Measurements from ENCODE around the gene ABCC1.
A peak's percentile ranks its signal among the peaks of the same experiment; 100 is the strongest.

ABCC1 gene

DNA sequence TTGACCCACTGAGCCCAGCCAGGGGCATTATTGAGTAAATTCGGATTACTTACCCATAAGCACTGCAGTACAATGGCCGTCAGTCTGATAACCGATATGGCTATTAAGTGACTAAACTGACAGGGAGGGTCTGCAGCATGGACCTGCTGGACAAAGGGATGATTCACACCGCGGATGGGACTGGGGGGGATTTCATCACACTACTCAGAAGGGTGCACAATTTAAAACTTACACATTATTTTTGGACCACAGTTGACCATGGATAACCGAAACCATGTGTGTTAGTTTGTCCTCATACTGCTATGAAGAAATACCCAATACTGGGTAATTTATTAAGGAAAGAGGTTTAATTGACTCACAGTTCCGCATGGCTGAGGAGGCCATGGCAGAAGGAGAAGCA, 167.4 kb downstream of the ABCC1 start:
- DNase-seq: no peak

DNA sequence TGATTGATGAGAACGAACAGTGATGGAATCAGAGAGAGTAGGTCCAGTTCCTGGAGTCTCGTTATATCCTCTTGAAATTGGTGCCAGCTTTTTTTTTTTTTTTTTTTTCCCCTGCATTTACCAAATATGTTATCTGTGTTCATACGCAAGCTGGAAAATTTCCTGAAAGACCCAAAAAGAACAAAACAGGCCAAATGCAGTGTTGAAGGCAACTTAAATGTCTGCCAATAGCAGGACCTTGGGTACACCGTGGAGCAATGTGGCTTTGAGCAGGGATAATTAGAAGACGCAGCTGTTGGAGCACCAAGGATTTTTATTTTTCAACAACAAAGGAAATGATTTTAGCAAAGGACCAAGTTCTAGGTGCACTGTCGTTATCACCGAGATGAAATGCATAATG, 168.9 kb downstream of the ABCC1 start:
- DNase-seq: no peak

DNA sequence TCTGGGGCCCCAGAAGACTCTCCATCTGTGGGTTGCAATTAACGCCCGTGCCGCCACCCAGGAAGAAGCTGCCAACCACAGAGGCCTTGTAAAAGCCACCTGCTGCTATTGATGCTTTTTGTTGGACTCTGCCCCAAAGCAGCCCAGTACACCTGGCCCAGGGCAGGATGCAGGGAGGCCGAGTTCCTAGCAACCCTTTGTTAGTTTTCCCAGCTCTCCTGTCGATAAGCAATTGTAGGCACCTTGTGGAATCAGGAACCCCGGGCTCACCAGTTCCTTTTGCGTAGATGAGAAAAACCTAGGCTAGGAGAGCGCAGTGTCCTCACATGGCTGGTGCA, 170.6 kb downstream of the ABCC1 start:
- no peak for DNase-seq

DNA sequence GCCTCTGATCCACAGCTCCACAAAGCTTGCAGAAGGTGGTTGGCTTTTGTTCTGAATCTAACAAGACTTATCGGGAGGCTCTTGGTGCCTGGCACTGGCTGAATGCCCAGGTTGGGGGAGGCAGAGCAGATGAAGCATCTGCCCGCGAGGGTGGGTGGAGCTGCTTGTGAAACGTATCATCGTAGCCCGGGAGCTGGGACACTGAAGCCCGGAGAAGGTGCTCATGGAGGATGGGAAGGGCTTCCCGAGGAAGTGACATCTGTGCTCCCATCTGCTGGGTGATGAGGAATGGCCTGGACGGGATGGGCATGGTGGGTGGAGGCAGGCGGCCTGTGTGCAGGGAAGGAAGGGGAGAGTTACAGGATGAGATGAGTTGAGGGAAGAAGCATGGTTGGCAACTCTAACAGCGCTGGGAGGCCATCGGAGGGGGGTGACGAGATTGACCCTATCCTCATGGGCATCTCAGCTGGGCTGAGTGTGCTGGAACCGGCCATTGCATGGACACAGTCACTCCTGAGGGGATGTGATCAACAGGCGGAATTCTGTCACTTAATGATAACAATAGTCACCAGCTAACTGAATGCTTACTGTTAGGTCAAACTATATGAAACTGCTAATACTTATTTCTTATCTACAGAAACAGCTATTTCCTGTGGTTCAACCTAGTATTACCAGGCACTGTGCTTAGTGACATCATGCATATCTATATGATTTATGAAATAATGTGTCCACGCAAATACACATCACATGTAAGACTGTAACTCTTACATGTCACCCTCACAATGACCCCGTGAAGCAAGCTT, 171.2 kb downstream of the ABCC1 start:
- peak; percentile 67 for DNase-seq

DNA sequence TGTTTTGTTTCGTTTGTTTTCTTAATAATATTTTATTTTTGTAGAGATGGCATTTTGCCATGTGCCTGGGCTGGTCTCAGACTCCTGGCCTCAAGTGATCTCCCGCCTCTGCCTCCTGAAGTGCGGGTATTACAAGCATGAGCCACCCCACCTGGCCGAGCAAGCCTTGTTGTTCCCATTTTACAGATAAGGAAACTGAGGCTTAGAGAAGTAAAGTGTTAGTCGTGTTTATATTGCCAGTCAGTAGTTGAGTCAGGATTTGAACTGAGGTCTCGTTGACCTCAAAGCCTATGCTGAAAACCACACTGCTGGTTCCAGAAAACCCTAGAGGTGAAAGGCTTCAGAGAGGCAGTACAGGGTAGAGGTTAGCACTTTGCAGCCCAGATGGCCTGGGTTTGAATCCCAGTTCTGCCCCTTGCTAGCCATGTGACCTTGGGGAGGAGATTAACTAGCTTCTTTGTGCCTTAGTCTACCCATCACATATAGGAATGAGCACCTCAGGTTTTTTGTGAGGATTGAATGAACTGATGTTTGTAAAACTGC, 171.8 kb downstream of the ABCC1 start:
- DNase-seq: no peak

DNA sequence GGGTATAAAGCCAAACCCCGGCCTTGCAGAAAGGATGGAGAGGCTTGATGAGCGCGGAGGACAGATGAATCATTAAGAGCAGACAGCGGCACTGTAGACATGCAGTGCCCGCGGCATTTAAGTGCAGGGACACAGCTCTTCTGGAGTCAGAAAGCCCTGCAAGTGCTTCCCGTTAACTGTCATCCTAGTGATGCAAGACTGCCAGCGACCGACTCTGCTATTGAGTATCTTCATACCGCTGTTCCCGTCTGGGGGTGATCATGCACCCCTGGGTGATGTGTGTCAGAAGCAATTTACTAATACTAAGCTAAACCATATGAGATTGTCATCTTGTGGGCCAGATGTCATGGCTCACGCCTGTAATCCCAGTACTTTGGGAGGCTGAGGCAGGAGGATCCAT, 172.8 kb downstream of the ABCC1 start:
- no peak for DNase-seq

DNA sequence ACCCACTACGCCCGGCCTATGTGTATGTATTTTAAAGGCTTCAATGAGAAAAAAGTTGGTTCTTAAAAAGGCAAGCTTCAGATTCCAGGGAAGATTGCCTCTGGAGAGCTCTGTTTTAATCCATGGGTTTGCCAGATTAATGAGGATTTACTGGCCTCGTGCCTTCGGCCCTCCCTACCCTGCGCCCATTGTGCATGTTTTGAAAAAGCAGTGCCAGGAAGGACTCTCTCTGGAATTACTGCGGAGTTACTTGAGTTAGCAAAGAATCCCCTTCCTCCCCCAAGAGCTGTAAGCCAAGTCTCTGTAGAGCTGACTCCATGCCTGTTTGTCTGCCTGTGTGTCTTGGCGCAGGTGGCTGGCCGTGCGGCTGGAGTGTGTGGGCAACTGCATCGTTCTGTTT, 175.0 kb downstream of the ABCC1 start:
- DNase-seq: no peak

DNA sequence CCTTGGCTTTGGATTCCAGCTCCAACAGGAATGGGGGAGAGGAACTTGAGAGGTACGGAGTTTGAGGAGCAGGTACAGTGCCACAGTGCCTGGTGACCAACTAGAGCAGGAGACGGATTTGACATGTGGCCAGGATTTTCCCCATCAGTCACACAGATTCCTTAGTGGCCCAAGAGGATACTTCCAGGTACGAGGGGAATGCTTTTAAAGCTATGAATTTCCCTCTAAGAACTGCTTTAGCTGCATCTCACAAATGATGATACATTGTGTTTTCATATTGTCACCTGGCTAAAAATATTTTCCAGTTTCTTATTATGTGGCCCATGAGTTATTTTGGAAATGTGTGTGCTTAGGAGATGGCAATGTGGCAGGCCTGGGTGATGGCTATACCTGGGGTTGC, 175.6 kb downstream of the ABCC1 start:
- DNase-seq: no peak

DNA sequence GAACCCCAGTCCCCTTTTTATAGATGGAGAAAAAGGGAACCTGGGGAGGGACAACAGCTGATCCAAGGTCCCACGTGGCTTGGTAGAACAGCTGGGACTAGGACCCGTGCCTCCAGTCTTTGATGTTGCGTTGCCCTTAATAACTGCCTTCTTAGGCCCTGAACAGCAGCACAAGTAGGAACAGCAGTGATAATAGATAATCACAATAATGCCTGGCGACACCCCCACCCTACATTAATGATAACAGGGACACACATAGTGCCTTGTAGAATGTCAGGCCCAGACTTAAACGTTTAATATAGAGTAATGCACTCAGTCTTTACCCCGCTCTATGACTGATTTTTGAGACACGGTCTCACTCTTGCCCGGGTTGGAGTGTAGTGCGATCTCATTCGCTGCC, 177.5 kb downstream of the ABCC1 start:
- no peak for DNase-seq

DNA sequence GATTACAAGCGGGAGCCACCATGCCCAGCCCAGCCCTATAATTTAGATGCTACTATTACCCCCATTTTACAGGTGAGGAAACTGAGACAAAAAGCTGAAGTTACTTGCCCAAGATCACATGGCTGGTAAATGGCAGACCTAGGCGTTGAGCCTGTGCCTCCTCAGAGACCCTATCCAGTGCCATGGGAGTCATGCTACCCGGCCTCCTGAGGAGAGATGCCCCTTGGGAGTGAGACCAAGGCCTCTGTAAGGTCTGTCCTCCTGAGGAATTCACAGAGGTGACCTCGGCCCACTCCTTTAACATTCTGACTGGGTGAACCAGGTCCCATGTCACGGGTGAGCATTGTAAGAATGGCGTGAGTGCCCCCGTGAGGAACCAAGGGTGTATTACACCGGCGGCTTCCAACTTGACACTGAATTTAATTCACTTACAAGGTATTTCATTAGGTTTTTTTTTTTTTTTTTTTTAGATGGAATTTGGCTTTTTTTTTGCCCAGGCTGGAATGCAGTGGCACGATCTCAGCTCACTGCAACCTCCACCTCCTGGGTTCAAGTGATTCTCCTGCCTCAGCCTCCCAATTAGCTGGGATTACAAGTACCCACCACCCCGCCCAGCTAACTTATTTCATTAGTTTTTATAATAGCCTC, 178.2 kb downstream of the ABCC1 start:
- DNase-seq: peak; percentile 57

DNA sequence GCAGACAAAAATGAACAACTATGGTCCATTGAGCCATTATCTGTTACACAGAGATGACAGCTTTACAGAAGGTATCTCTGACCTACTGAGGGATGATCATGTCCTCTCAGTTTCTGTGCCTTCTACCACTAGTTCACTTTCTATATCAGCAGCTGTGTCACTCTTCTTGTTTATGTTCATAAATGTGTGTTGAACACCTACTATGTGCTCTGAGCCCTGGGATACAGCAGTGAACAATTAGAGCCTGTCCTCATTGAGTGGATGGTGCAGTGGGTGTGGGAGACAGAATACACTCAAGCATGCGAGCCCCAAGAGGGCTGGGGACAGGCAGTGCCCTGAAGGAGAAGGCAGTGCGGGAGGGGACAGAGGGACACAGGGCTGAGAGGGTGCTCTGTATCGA, 181.8 kb downstream of the ABCC1 start:
- no peak for DNase-seq

DNA sequence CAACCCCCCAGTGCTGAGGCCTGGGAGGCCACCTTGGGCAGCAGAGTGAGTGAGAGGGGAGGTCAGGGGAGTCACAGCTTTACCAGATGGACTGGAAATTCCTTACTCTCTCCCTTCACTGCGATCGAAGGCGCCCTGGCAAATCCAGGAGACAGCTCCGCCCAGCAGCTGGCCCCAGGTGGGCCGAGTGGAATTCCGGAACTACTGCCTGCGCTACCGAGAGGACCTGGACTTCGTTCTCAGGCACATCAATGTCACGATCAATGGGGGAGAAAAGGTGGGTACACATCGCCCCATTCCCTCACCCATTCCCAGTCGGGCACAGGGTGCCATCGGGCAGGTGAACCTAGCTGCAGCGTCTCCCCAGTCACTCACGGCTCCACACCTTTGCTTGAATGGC, 182.2 kb downstream of the ABCC1 start:
- no peak for DNase-seq

DNA sequence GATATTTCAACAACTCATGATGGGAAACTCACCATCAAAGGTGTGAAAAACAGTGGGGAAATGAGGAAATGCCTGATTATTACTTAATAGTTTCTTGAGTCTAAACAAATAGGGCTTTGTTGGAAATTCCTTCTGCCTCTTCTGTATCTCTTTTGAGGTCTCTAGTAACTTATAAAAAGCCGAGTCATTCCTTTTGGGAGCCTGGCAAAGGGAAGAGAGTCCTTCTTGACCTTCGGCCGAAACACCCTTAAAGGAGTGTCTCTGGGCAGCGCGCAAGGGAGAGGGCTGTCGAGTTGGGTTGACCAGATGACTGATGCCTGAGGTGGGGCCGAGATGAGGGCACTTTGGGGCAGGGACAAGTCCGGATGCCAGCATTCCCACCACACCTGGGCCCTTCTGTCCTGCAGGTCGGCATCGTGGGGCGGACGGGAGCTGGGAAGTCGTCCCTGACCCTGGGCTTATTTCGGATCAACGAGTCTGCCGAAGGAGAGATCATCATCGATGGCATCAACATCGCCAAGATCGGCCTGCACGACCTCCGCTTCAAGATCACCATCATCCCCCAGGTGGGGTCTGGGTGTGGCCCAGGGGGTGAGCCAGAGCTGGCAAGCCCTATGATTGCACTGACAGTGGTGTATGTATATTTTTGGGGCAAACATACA, 184.7 kb downstream of the ABCC1 start:
- DNase-seq: no peak

DNA sequence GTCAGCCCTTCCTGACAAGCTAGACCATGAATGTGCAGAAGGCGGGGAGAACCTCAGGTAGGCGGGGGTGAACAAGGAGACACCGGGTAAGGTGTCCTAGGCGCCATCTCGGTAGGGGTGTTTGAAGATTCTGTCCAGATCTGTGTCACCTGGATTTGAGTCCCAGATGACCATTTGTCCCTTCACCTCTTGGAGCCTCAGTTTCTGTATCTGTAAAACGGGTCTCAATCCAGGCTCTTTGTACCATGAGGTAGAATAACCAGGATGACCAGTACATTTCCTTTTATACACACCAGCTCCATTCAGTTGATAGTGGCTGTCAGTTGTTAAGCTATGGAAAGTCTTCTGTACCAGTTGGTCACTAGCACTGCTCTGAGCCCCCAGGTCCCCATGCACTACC, 187.2 kb downstream of the ABCC1 start:
- DNase-seq: no peak

DNA sequence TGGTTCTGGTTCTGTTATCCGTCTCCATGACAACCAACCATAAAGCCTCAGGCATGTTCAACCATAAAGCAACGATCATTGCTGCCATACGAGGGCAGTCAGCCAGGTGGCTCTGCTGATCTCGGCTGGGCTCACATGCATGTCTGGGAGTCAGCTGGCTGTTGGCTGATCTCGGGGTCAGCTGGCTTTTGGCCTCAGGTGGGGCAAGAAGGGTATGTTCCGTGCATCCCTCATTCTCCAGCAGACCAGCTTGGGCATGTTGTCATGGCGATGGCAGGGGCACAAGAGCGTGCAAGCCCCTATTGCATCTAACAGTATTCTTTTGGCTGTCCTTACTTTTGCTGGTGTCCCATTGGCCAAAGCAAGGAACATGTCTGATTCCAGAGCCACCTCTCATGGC, 187.7 kb downstream of the ABCC1 start:
- DNase-seq: no peak

DNA sequence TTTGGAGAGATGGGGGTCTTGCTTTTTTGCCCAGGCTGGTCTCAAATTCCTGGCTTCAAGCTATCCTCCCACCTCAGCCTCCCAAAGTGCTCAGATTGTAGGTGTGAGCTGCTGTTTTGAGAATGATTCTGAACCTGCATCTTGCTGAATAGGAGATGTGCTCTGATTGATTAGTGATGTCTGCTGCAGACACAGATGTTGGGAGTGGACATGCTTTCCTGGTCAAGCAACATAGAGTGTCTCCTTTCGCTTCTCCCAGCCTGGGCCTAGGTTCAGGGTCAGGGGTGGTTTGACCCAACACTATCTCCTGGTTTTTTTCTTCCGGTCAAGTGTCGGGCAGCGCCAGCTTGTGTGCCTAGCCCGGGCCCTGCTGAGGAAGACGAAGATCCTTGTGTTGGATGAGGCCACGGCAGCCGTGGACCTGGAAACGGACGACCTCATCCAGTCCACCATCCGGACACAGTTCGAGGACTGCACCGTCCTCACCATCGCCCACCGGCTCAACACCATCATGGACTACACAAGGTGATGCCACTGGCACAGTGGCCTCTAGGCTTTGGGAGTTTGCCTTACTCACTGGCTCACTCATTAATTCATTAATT, 188.7 kb downstream of the ABCC1 start:
- DNase-seq: no peak

DNA sequence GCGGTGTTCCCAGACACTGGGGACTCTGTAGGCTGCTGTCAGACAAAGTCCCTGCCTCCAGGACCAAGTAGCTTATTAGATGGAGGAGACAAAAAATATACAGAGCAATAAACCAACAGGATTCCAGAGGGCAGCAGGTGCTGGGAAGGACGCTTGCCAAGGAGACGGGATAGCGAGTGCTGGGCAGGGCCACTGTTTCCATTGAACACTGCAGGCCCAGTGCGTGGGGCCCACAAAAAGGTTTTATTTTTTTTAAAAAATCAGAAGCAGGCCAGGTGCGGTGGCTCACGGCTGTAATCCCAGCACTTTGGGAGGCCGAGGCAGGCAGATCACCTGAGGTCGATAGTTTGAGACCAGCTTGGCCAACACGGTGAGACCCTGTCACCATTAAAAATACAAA, 189.6 kb downstream of the ABCC1 start:
- no peak for DNase-seq

DNA sequence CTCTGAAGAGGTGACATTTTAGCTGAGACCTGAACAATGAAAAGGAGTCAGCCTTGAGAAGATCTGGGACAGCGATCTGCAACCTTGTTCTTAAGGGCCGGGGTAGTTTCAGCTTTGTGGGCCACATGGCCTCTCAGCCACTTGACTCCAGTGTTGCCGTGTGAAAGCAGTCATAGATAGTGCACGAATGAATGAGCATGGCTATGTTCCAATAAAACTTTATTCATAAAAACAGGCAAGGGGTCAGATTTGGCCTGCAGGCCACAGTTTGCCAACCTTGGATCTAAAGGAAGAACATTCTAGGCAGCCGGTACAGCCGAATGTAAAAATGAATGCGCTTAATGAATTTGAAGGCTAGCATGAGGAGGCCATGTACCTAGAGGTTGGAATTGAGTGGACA, 190.4 kb downstream of the ABCC1 start:
- DNase-seq: no peak

DNA sequence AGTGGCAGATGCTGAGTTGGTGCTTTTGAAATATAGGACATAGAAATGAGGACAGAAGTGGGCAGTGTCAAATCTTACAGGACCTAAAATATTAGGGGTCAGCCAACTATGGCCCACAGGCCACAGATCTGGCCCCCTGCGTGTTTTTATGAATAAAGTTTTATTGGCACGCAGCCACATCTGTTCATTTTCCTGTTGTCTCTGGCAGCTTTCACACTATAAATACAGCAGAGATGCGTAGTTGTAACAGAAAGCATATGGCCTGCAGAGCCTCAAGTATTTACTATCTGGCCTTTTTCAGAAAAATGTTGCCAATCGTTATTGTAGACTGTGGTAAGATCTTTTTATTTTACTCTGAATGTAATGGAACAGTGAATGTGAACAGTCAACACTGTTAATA, 191.1 kb downstream of the ABCC1 start:
- no peak for DNase-seq

DNA sequence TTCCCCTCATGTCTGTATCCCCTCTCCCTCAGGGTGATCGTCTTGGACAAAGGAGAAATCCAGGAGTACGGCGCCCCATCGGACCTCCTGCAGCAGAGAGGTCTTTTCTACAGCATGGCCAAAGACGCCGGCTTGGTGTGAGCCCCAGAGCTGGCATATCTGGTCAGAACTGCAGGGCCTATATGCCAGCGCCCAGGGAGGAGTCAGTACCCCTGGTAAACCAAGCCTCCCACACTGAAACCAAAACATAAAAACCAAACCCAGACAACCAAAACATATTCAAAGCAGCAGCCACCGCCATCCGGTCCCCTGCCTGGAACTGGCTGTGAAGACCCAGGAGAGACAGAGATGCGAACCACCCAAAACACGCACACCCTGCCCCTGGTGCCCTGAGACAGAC, 191.7 kb downstream of the ABCC1 start:
- no peak for DNase-seq

DNA sequence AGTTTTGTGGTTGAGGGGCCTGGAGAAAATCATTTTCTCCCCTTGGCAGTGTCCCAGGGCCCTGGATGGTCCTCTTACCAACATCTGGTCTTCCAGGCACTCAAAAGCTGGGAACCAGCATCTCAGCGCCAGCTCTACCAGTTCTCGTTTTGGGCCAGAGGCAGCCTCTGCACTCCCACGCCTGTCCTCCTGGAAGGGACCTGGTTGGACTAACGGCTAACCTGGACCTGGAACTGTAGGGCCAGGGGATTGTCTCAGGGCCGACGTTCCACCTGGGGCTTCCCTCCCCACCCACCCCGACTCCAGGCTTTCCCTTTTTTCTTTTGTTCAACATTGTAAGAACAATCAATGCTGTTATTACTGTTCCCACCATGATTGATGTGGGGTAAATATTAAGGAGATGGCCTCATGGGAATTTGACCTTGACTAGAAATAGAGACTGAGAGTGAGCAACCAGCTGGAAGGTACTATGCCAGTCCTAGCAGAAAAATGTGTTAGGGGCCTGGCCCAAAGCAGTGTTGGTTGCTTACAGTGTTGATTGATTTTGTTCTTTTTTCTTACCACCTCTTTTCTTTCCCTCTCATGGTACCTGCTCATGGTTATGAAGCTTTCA, 192.5 kb downstream of the ABCC1 start:
- DNase-seq: no peak

DNA sequence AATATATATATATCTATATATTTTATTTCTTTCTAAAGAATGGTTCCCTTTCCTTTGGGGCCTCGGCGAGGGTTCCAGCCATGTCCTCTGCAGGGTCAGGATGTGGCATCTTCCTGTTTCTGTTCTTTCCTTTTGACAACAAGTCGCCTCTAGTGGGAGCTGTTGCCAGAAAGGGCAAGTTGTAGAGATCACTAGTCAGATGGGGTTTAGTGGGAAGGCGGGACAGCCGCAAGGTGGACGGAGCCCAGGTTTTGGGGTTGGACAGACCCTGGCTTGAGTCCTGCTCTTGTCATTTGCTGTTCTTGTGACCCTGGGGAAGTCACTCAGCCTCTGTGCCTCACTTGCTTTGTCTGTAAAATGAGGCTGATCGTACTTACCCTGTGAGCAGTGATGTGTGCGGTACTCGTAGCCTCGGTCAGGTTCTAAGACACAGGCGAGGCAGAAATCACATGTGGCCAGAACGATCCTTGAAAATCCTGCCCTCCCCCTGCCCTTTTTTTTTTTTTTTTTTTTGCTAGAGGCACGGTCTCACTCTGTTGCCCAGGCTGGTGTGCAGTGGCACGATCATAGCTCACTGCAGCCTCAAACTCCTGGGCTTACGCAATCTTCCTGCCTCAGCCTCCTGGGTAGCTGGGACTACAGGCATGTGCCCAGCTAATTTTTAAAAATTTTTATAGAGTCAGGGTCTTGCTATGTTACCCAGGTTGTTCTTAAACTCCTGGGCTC, 193.8 kb downstream of the ABCC1 start:
- peak; percentile 32 for DNase-seq

DNA sequence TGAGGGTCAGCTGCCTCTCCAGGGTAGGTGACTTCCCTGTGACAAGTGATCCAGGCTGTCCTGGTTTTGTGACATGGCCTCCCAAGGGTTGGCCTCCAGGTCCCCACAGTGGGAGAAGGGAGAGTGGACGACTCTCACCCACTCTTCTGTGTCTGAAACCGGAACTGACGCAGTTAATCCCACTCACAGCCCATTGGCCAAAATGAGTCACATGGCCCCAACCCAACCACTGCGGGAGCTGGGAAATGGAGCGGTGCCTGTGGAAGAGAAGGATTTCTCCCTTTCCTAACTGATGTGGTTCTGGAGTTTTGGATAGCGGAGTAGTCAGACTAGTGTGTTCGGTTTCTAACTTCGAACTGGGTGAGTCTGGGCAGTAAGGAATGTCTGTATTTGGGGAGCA, 194.5 kb downstream of the ABCC1 start:
- no peak for DNase-seq
